Parathyroid adenoma (tissue), 2 donors: ENCODE results near the gene C18orf63.

Experiments
- H2AFZ ChIP-seq: fragments of 300-600 bp; sonication (generic); one replicate; pipeline ENCODE4 v1.7.0; 2017; ENCODE audit warnings: antibody characterized with exemption, mild to moderate bottlenecking
- H3K27ac ChIP-seq: fragments of 300-600 bp; sonication (generic); one replicate; pipeline ENCODE4 v1.7.0; 2017
- H3K27me3 ChIP-seq: fragments of 300-600 bp; sonication (generic); one replicate; pipeline ENCODE4 v1.7.0; 2017; ENCODE audit warnings: low read length; ENCODE audit not compliant: control insufficient read depth, insufficient read depth
- H3K36me3 ChIP-seq: fragments of 300-600 bp; sonication (generic); one replicate; pipeline ENCODE4 v1.7.0; 2017; ENCODE audit warnings: low read length; ENCODE audit not compliant: control insufficient read depth, insufficient read depth
- H3K4me1 ChIP-seq: fragments of 300-600 bp; sonication (generic); one replicate; pipeline ENCODE4 v1.7.0; 2017; ENCODE audit warnings: control low read depth
- H3K4me2 ChIP-seq: fragments of 300-600 bp; sonication (generic); one replicate; pipeline ENCODE4 v1.7.0; 2017; ENCODE audit warnings: low read length
- H3K4me3 ChIP-seq: fragments of 300-600 bp; sonication (generic); one replicate; pipeline ENCODE4 v1.7.0; 2017; ENCODE audit warnings: low read depth, low read length
- H3K79me2 ChIP-seq: fragments of 300-600 bp; sonication (generic); one replicate; pipeline ENCODE4 v1.7.0; 2017; ENCODE audit warnings: control low read depth
- H3K9ac ChIP-seq: fragments of 300-600 bp; sonication (generic); one replicate; pipeline ENCODE4 v1.7.0; 2017; ENCODE audit warnings: mild to moderate bottlenecking
- H3K9me3 ChIP-seq: fragments of 300-600 bp; sonication (generic); one replicate; pipeline ENCODE4 v1.7.0; 2017; ENCODE audit warnings: low read length; ENCODE audit not compliant: control insufficient read depth
- CTCF ChIP-seq: fragments of 300-600 bp; sonication (generic); IDR thresholded peaks from one replicate; pipeline ENCODE4 v1.7.0; 2017; ENCODE audit warnings: antibody characterized with exemption, mild to moderate bottlenecking
- donor health status: primary hyperparathyroidism.

C18orf63 gene

GRCh38 chr18:74281980-74282754 is 33.5 kb upstream of the C18orf63 start:
- Histone ChIP-seq H3K27ac (peak overlapping the region; percentile 74), H3K79me2 (peaks cover 45% of the 10 kb centered on the region), H3K9ac (no peak overlapping the region), H3K27me3 (no peaks in the 10 kb centered on the region), H3K36me3 (no peaks in the 10 kb centered on the region), H3K4me1 (peaks cover 50% of the 10 kb centered on the region), H2AFZ (no peak overlapping the region), H3K4me3 (peak overlapping the region; percentile 25), H3K4me2 (peak overlapping the region; percentile 47), H3K9me3 (no peaks in the 10 kb centered on the region)
- TF ChIP-seq CTCF = no peak

- no peak for TF ChIP-seq CTCF
- Histone ChIP-seq H3K27ac (peak overlapping the region; percentile 74), H3K27me3 (no peaks in the 10 kb centered on the region), H3K4me3 (peak overlapping the region; percentile 25), H3K9me3 (no peaks in the 10 kb centered on the region), H3K4me2 (peak overlapping the region; percentile 54), H2AFZ (no peak overlapping the region), H3K79me2 (peaks cover 37% of the 10 kb centered on the region), H3K36me3 (no peaks in the 10 kb centered on the region), H3K4me1 (peaks cover 47% of the 10 kb centered on the region), H3K9ac (no peak overlapping the region)
Measured at GRCh38 chr18:74282755-74283554, 32.7 kb upstream of the C18orf63 start.

GRCh38 chr18:74283646-74284045 is 32.0 kb upstream of the C18orf63 start:
- peaks cover 38% of the 10 kb centered on the region for H3K79me2 ChIP-seq
- H3K27me3 ChIP-seq = no peaks in the 10 kb centered on the region
- peak overlapping the region; percentile 54 for H3K4me2 ChIP-seq
- peaks cover 51% of the 10 kb centered on the region for H3K4me1 ChIP-seq
- no peak for TF ChIP-seq CTCF
- peak overlapping the region; percentile 15 for H2AFZ ChIP-seq
- peak overlapping the region; percentile 74 for H3K27ac ChIP-seq
- no peaks in the 10 kb centered on the region for H3K9me3 ChIP-seq
- no peaks in the 10 kb centered on the region for H3K36me3 ChIP-seq
- no peak overlapping the region for H3K9ac ChIP-seq
- H3K4me3 ChIP-seq = no peak overlapping the region

GRCh38 chr18:74284191-74284979 is 31.3 kb upstream of the C18orf63 start:
- no peak for TF ChIP-seq CTCF
- Histone ChIP-seq H3K9me3 (no peaks in the 10 kb centered on the region), H3K27me3 (no peaks in the 10 kb centered on the region), H3K4me1 (peaks cover 49% of the 10 kb centered on the region), H3K27ac (peak overlapping the region; percentile 74), H3K4me2 (peak overlapping the region; percentile 1), H3K79me2 (peaks cover 37% of the 10 kb centered on the region), H2AFZ (no peak overlapping the region), H3K4me3 (no peak overlapping the region), H3K36me3 (no peaks in the 10 kb centered on the region), H3K9ac (no peak overlapping the region)
